GM21786 (cell line): Measurements from ENCODE around the gene RLF.

Source experiments
- ATAC-seq: cut with Tn5 transposase; IDR thresholded peaks from one replicate; pipeline ENCODE4 v1.9.1; 2021; ENCODE audit not compliant: unreplicated experiment

Gene RLF

GRCh38 chr1:40161125-40161887 is at the start of gene RLF:
Gene RLF (plus strand): TSS chr1:40161387. CDS start chr1:40161400, 13 bp downstream.
- ATAC-seq: peak; percentile 88

DNA sequence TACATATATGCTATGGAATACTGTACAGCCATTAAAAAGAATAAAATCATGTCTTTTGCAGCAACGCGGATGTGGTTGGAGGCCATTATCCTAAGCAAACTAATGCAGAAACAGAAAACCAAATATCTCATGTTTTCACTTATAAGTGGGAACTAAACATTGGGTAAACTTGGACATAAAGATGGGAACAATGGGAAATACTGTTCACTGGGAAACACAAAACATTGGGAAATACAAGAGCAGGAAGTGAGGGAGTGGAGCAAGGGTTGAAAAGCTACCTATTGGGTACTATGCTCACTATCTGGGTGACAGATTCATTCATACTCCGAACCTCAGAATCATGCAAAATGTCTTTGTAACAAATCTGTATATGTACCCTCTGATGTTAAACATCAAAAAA is 46.8 kb upstream of the RLF start:
- ATAC-seq: no peak

DNA sequence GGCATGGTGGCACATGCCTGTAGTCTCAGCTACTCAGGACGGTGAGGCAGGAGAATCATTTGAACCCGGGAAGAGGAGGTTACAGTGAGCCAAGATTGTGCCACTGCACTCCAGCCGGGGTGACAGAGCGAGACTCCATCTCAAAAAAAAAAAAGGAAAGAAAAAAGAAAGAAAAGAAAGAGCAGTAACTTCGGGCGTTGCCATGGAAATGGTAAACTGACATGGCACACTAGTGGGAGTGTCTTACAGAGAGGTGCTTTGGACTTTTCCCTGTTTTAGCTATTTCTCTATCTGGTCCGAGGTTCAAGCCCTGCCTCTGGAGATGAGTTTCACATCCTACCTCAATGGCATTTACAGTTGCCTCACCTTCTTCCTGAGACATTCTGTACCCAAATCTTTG is 41.1 kb upstream of the RLF start:
- no peak for ATAC-seq

DNA sequence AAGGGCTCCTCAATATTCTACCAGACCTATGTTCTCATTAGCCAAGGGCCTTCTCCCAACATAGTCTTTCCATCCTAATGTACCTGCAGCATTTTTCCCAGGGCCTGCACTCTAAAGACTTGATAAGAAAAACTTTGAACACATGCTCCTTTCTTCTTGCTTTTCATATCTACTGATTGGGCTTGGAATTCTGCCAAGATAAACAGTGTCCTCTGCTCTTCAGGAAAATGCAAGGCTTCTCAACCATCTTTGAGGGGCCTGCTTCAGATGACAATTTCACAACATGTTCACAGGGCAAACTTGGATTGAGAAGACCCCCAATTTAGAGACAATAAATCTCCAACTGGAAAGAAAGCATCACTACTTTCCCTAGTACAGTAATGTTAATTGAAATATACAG is 38.3 kb upstream of the RLF start:
- ATAC-seq: no peak

- ATAC-seq: no peak
Measured at GRCh38 chr1:40130892-40131291, 30.3 kb upstream of the RLF start.

- ATAC-seq: no peak
Measured at GRCh38 chr1:40132383-40133311, 28.5 kb upstream of the RLF start.

DNA sequence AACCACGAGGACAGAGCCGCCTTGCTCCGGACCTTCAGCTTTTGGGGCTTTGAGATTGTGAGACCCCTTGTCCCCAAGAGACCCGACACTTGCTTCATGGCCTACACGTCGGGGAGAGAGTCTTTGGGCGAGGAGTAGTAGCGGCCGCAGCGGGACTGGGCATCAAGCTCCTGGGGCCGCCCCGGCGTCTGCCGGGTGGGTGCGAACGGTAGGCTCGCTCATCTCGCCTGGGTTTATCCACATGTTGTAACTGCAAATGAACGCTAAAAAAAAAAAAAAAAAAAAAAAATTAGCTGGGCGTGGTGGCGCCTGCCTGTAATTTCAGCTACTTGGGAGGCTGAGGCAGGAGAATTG is 27.9 kb upstream of the RLF start:
- no peak for ATAC-seq

DNA sequence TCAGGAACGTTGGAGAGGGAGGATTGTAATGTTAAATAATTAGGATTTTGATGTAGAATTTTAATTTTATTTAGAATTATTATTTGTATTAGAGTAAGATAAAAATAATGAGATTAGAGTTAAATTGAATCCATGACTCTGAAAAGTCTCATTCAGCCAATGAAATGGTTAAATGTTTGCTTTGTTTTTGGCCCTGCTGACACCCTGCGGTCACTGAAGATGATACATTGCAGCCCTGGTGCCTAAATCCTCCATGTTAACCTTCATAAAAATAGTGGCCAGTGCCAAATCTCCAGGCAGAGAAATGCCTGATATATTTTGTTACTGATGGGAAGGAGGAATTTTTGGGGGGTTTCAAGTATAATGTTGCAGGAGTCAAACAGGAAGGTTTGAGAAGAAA is 27.3 kb upstream of the RLF start:
- ATAC-seq: no peak

DNA sequence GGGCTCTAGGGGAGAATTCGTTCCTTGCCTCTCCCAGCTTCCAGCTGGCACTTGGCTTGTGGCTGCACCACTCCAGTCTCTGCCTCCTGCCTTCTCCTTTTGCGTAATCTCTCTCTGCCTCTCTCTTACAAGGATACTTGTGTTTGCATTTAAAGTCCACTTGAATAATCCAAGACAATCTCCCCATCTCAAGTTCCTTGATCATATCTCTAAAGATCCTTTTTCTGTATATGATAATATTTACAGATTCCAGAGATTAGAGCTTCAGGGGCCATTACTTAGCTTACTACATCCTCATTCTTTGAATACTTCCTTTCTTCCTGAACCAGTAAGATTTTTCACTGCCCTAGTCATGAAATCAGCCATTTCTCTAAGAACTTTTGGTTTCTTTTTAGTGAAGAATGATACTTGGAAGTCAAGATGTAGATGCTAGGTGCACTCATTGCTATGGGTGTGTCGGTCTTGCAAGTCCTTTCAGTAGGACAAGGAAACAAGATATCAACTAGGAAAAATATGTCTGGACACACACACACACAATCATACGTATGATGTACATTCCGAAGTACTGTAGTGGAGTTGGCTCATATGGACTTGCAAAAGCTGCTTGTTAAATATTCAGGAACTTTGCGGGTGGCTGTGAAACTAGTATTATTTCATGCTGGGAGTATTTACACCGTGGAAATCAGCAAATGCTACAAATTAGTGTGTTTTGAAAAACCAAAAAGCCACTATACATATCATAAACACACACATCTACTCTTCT is 20.8 kb upstream of the RLF start:
- no peak for ATAC-seq

DNA sequence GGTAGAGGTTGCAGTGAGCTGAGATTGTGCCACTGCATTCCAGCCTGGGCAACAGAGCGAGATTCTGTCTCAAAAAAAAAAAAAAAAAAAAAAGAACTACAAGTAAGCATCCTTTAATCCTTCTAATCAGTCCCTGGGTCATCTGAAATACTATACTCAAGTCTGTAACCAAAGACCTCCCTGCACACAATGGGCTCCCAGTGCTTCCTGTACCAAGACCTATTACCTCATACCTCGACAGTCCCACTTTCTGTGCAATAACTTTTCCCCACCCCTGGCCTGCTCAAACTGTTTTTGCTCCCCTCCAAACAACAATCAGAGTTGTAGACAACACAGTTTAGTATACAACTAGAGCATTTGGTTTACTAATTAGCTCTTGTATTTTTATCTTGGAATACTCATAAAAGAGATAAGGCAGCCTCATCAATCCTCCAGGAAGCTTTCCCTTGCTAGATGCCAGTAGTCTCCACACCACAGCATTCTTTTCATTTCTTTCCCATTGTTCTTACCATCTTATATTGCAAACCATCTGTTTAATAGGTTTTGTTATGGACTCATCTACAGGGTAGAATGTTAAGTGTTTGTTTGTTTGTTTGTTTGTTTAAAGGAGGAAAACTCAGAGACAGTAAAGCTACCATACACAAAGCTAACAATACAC is 19.2 kb upstream of the RLF start:
- no peak for ATAC-seq

DNA sequence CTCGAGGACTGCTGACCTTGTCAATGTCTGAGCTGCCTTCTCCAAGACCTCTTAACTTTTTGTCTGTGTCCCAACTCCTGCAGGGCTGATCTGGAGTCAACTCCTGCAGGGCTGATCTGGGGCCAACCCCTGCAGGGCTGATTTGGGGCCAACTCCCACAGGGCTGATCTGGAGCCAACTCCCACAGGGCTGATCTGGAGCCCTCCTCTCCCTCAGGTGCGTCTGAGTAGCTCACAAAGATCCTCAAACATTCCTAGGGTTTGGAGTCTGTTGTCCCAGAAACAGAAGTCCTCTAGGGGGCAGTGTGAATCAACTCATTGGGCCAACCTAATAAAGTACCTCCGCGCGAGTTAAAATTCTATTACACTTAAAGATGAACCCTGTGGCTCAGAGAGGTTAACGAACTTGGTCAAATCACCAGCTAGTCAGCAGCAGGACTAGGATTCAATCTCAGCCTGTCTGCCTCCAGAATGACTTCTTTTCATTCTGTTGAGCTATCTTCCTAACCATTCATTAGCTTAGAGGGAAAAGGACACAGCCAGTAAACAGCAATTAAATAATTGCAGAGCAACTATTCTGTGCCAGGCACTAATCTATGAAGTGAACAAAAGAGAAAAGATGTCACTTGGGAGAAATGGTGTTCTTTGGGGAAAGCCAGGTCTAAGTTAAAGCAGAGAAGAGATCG is 17.2 kb upstream of the RLF start:
- ATAC-seq: no peak

DNA sequence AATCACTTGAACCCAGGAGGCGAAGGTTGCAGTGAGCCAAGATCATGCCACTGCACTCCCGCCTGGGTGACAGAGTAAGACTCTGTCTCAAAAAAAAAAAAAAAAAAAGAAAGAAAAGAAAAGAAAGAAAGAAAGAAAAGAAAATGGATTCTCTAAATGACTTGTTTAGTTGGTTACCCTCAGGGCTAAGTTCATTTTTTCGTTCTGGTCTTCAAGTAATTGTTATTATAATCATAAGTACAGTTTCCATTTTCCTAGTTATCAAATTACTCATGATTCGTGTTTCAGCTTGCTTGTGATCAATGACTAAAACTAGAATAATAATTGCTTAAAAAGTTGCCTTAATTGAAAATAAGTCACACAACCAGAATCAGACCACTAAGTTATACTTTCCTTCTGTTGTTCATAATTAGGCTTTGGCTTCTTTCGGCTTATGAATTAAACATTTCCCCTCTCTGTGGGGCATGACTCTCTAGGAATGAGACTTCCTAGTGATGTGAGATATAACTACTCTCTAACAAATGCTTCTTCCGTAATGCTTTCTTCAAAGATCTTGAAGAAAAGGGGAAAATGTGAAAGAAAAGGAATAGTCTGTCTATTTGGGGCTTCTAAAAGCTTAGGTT is 9.6 kb upstream of the RLF start:
- ATAC-seq: no peak

DNA sequence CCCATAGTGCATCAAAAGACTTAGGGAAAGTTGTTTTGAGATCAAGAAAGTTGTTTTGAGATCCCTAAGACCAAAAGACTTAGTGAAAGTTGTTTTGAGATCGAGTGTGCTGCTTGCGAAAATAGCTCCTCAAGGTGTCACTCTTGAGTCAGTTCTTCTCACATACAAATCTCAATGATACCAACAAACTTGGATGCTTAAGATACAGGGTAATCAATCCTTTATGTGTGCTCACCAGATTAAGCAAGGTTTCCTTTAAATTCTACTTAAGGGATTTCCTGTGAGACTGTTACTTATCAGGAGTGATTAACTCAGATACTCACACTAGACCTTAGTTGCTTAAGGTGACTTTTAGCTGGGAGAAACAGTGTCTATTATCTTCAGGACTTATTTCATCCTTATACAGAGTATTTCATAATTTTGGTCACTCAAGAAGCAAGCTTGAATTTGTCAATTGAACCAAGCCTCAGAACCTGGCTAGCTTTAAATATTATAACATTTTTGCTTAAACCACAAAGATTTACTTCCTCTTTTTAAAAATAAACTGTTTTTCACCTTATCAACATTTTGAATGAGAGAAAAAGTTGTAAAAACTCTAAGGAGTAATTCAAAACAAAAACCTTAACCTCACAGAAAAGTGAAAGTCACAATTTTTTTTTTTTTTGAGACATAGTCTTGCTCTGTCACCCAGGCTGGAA is 8.0 kb upstream of the RLF start:
- ATAC-seq: no peak

- no peak for ATAC-seq
Measured at GRCh38 chr1:40155135-40155534, 6.1 kb upstream of the RLF start.

- ATAC-seq: no peak
Measured at GRCh38 chr1:40155910-40156309, 5.3 kb upstream of the RLF start.

GRCh38 chr1:40160806-40161124 is 422 bp upstream of the RLF start:
- ATAC-seq: no peak

- peak; percentile 18 for ATAC-seq
Measured at GRCh38 chr1:40161888-40162397, 756 bp downstream of the RLF start.

DNA sequence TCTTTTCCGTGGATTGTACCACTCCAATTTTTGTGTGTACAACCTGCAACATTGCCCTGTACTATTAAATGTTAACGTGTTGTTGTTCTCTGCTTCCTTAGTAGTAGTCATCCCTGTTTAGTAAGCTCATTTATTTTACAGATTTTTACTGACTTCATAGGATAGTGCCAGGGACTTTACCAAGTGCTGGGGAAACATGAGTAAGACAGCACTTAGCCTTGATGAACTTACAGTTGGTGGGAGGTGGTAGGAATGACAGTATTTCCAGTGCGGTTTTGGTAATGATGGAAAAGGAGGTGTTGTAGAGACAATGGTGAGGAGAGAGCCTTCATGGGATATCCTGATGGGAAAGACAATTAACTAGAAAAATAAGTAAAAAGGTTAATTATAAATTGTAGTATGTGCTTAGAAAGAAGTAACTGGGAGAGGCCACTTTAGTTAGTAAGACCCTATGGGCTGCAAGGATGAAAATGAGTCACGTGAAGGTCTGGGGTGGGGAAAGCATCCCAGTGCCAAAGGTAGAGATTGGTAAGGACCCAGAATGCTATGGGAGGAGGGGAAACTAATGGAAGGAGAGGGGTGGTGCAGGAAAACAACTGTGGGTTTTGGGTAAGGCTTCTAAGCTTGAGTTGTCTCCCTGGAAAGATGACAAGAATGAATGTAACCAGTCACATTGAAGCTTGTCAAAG is 1.7 kb downstream of the RLF start:
- no peak for ATAC-seq

DNA sequence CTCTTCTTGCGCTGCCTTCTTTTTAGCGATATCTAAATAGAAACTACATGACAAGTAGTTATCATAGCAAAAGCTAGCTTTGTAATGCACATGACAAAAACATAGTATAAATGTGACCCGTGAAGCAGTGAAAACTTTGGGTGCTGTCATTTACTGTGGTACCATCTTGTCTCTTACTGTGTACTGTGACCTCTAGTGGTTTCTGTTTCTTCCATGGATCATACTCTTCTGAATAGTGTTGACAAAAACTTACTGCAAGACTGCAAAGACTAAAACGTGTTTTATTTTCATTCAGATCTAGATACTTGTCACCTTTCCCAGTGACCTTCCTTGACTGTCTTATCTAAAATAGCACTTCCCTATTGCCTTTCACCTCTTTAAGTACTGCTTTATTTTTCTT is 6.1 kb downstream of the RLF start:
- no peak for ATAC-seq
